Mesothelial cell of epicardium (in vitro differentiated cells): ENCODE data around the gene PCDHA11. TPM values are rescaled to one million over a fixed set of nuclear protein-coding genes. Genes with fewer than 3 reads are reported as not detected.
"Not testable (repeated sequence)": the region's sequence is repeated elsewhere in the genome, so short reads cannot be mapped to it uniquely, and the experiment has no call there.

Experiments used
- DNase-seq, 2 experiments: peaks; one replicate each; pipeline ENCODE4 v3.0.0; 2021; ENCODE audit warnings: low spot score in 2 of 2; ENCODE audit not compliant: unreplicated experiment in 2 of 2
- H3K27ac Mint-ChIP-seq: 2 replicates; pipeline ENCODE4 v1.8.0; 2021; ENCODE audit warnings: mixed read lengths
- H3K27me3 Mint-ChIP-seq: 2 replicates; pipeline ENCODE4 v1.8.0; 2021; ENCODE audit warnings: low read depth, mixed read lengths
- H3K36me3 Mint-ChIP-seq: 2 replicates; pipeline ENCODE4 v1.8.0; 2021; ENCODE audit warnings: mixed read lengths
- H3K4me1 Mint-ChIP-seq: 2 replicates; pipeline ENCODE4 v1.8.0; 2021; ENCODE audit warnings: mixed read lengths
- H3K4me3 Mint-ChIP-seq: 2 replicates; pipeline ENCODE4 v1.8.0; 2021; ENCODE audit warnings: mild to moderate bottlenecking, moderate library complexity, mixed read lengths
- H3K9me3 Mint-ChIP-seq: 2 replicates; pipeline ENCODE4 v1.8.0; 2021; ENCODE audit warnings: mixed read lengths
- total RNA-seq: library from RNA; stranded (reverse); gene quantifications from 3 replicates; pipeline ENCODE4 v1.2.1, GENCODE V29; 2021
- TF ChIP-seq, protein P1 (sequence below): fragments of 200-600 bp; sonication (generic); IDR thresholded peaks from one replicate; pipeline ENCODE4 v1.5.0; 2021; ENCODE audit warnings: antibody characterized with exemption; ENCODE audit not compliant: unreplicated experiment

The PCDHA11 gene
- total RNA-seq, 1 donor from 2014 or later: 12.8 TPM

DNA sequence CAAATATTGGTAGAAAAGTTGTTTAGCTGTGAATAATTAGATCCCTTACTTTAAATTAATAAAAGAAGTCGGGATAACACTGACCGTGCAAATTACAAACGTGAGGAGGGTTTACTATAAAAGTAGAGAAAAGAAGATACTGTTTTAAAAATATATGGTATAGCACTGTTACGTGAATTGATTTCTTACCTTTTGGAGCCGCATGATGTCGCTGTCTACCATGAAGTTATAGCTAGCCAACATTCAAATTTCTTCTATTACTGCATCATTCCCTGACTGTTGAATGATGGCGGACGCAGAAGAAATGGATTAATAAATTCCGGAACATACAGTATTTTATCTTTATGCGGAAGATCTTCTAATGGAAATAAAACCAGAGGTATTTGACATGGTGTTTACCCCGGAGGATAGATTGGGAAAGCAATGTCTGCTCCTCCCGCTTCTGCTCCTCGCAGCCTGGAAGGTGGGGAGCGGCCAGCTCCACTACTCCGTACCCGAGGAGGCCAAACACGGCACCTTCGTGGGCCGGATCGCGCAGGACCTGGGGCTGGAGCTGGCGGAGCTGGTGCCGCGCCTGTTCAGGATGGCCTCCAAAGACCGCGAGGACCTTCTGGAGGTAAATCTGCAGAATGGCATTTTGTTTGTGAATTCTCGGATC is 40.9 kb upstream of the PCDHA11 start, which contains the start of gene PCDHA6:
Gene PCDHA6 (plus strand): TSS at position 257 of the 658 bp plus-strand sequence. CDS start 132 bp downstream, at position 389.
- Mint-ChIP-seq H3K4me3 (peak within 1 kb of the TSS; percentile 75), H3K27ac (peak within 1 kb of the TSS; percentile 84), H3K36me3 (peaks cover 57% of the 10 kb centered on the region), H3K4me1 (peaks cover 2% of the 10 kb centered on the region), H3K27me3 (no peaks in the 10 kb centered on the region), H3K9me3 (peaks cover 33% of the 10 kb centered on the region)
- TF ChIP-seq, protein P1, sequence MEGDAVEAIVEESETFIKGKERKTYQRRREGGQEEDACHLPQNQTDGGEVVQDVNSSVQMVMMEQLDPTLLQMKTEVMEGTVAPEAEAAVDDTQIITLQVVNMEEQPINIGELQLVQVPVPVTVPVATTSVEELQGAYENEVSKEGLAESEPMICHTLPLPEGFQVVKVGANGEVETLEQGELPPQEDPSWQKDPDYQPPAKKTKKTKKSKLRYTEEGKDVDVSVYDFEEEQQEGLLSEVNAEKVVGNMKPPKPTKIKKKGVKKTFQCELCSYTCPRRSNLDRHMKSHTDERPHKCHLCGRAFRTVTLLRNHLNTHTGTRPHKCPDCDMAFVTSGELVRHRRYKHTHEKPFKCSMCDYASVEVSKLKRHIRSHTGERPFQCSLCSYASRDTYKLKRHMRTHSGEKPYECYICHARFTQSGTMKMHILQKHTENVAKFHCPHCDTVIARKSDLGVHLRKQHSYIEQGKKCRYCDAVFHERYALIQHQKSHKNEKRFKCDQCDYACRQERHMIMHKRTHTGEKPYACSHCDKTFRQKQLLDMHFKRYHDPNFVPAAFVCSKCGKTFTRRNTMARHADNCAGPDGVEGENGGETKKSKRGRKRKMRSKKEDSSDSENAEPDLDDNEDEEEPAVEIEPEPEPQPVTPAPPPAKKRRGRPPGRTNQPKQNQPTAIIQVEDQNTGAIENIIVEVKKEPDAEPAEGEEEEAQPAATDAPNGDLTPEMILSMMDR: peak; percentile 19
- DNase-seq: no peak

- TF ChIP-seq, protein P1: peak; percentile 3
- H3K4me3 Mint-ChIP-seq: peak overlapping the region; percentile 75
- peaks cover 59% of the 10 kb centered on the region for H3K36me3 Mint-ChIP-seq
- peaks cover 2% of the 10 kb centered on the region for H3K4me1 Mint-ChIP-seq
- no peak for DNase-seq
- no peaks in the 10 kb centered on the region for H3K27me3 Mint-ChIP-seq
- peak overlapping the region; percentile 84 for H3K27ac Mint-ChIP-seq
- peaks cover 37% of the 10 kb centered on the region for H3K9me3 Mint-ChIP-seq
Observed at GRCh38 chr5:140828362-140828737, 40.4 kb upstream of the PCDHA11 start.

DNA sequence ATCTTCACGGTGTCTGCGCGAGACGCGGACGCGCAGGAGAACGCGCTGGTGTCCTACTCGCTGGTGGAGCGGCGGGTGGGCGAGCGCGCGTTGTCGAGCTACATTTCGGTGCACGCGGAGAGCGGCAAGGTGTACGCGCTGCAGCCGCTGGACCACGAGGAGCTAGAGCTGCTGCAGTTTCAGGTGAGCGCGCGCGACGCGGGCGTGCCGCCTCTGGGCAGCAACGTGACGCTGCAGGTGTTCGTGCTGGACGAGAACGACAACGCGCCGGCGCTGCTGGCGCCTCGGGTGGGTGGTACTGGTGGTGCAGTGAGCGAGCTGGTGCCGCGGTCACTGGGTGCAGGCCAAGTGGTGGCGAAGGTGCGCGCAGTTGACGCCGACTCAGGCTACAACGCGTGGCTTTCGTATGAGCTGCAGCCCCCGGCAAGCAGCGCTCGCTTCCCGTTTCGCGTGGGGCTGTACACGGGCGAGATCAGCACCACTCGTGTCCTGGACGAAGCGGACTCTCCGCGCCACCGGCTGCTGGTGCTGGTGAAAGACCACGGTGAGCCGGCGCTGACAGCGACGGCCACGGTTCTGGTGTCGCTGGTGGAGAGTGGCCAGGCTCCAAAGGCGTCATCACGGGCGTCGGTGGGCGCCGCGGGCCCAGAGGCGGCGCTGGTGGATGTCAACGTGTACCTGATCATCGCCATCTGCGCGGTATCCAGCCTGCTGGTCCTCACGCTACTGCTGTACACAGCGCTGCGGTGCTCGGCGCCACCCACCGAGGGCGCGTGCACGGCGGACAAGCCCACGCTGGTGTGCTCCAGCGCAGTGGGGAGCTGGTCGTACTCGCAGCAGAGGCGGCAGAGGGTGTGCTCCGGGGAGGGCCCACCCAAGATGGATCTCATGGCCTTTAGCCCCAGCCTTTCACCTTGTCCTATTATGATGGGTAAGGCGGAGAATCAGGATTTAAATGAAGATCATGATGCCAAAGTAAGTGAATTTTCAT is 39.0 kb upstream of the PCDHA11 start:
- Mint-ChIP-seq H3K9me3 (peaks cover 46% of the 10 kb centered on the region), H3K36me3 (peaks cover 65% of the 10 kb centered on the region)
- H3K27me3 Mint-ChIP-seq, H3K27ac Mint-ChIP-seq, H3K4me1 Mint-ChIP-seq, H3K4me3 Mint-ChIP-seq, DNase-seq: not testable (repeated sequence)

GRCh38 chr5:140833993-140834392 is 34.8 kb upstream of the PCDHA11 start, which contains the start of gene PCDHA7:
Gene PCDHA7, plus strand, starts transcription at chr5:140834269. Its CDS starts 115 bp downstream, at chr5:140834384.
- no peaks in the 10 kb centered on the region for H3K27me3 Mint-ChIP-seq
- no peak within 1 kb of the TSS for H3K27ac Mint-ChIP-seq
- H3K9me3 Mint-ChIP-seq: peaks cover 36% of the 10 kb centered on the region
- no peak within 1 kb of the TSS for H3K4me3 Mint-ChIP-seq
- no peak for DNase-seq
- peaks cover 67% of the 10 kb centered on the region for H3K36me3 Mint-ChIP-seq
- TF ChIP-seq, protein P1: no peak
- H3K4me1 Mint-ChIP-seq: no peaks in the 10 kb centered on the region

- not testable (repeated sequence) for H3K4me3 Mint-ChIP-seq, H3K27me3 Mint-ChIP-seq, H3K4me1 Mint-ChIP-seq, H3K27ac Mint-ChIP-seq, DNase-seq
- Mint-ChIP-seq H3K9me3 (peaks cover 38% of the 10 kb centered on the region), H3K36me3 (peaks cover 63% of the 10 kb centered on the region)
Observed at GRCh38 chr5:140834439-140835008, 34.2 kb upstream of the PCDHA11 start.

DNA sequence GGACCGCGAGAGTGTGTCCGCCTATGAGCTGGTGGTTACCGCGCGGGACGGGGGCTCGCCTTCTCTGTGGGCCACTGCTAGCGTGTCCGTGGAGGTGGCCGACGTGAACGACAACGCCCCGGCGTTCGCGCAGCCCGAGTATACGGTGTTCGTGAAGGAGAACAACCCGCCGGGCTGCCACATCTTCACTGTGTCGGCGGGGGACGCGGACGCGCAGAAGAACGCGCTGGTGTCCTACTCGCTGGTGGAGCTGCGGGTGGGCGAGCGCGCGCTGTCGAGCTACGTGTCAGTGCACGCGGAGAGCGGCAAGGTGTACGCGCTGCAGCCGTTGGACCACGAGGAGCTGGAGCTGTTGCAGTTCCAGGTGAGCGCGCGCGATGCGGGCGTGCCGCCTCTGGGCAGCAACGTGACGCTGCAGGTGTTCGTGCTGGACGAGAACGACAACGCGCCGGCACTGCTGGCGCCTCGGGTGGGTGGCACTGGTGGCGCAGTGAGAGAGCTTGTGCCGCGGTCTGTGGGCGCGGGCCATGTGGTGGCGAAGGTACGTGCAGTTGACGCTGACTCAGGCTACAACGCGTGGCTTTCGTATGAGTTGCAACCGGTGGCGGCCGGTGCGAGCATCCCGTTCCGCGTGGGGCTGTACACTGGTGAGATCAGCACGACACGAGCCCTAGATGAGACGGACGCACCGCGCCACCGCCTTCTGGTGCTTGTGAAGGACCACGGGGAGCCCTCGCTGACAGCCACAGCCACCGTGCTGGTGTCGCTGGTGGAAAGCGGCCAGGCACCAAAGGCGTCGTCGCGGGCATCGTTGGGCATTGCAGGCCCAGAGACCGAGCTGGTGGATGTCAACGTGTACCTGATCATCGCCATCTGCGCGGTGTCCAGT is 32.9 kb upstream of the PCDHA11 start:
- H3K27me3 Mint-ChIP-seq: no peaks in the 10 kb centered on the region
- TF ChIP-seq, protein P1: no peak
- H3K4me1 Mint-ChIP-seq: no peaks in the 10 kb centered on the region
- H3K9me3 Mint-ChIP-seq: peaks cover 43% of the 10 kb centered on the region
- H3K27ac Mint-ChIP-seq: no peak overlapping the region
- no peak overlapping the region for H3K4me3 Mint-ChIP-seq
- peaks cover 66% of the 10 kb centered on the region for H3K36me3 Mint-ChIP-seq
- no peak for DNase-seq
